Measurements from ENCODE around the gene CAST.
"Not testable (repeated sequence)": the region's sequence is repeated elsewhere in the genome, so short reads cannot be mapped to it uniquely, and the experiment has no call there.

Gene CAST

GRCh38 chr5:96743805-96744204 lies 81.6 kb downstream of the CAST start:
- no peak overlapping the region for H3K4me3 ChIP-seq
- H3K9me3 ChIP-seq = no peaks in the 10 kb centered on the region
- H3K36me3 ChIP-seq = peaks cover 94 to 100% (median 96%) of the 10 kb centered on the region in 3 donors
- no peak for DNase-seq
- H3K4me1 ChIP-seq = peaks cover 0 to 8% (median 3%) of the 10 kb centered on the region in 4 donors
- H3K27me3 ChIP-seq = no peaks in the 10 kb centered on the region
- intact Hi-C loops (cut with DNase I; ENCODE audit: low total_unique reads) = no loop called here
- H3K27ac ChIP-seq = peak overlapping the region; percentile 31 to 50
- TF ChIP-seq CTCF (IDR thresholded peaks at IDR 0.05) = no peak

GRCh38 chr5:96744218-96744617 lies 82.0 kb downstream of the CAST start:
- H3K27me3 ChIP-seq; intact Hi-C loops (cut with DNase I; ENCODE audit: low total_unique reads): not testable (repeated sequence)
- peak overlapping the region in 1 of 2 donors; percentile 31 for H3K27ac ChIP-seq

GRCh38 chr5:96745025-96745424 lies 82.8 kb downstream of the CAST start:
- H3K4me3 ChIP-seq = no peak overlapping the region
- DNase-seq = no peak
- intact Hi-C loops (cut with DNase I; ENCODE audit: low total_unique reads) = no loop called here
- no peak overlapping the region for H3K27ac ChIP-seq
- peaks cover 0 to 8% (median 3%) of the 10 kb centered on the region in 4 donors for H3K4me1 ChIP-seq
- H3K9me3 ChIP-seq = no peaks in the 10 kb centered on the region
- peaks cover 95 to 100% (median 98%) of the 10 kb centered on the region in 3 donors for H3K36me3 ChIP-seq
- H3K27me3 ChIP-seq = no peaks in the 10 kb centered on the region
- no peak for TF ChIP-seq CTCF (IDR thresholded peaks at IDR 0.05)

More at GRCh38 chr5:96744218-96744617, 82.0 kb downstream of the CAST start:
- DNase-seq, H3K9me3 ChIP-seq, H3K4me1 ChIP-seq, H3K4me3 ChIP-seq: not testable (repeated sequence)
- peaks cover 95 to 100% (median 95%) of the 10 kb centered on the region in 3 donors for H3K36me3 ChIP-seq

GRCh38 chr5:96745844-96746531 lies 83.8 kb downstream of the CAST start:
- no peak for DNase-seq
- peak overlapping the region in 1 of 2 donors; percentile 9 for H3K27ac ChIP-seq
- intact Hi-C loops (cut with DNase I; ENCODE audit: low total_unique reads) = no loop called here

GRCh38 chr5:96747720-96748119 lies 85.5 kb downstream of the CAST start:
- no peak for DNase-seq
- H3K27ac ChIP-seq = no peak overlapping the region
- no peaks in the 10 kb centered on the region for H3K27me3 ChIP-seq
- TF ChIP-seq CTCF (IDR thresholded peaks at IDR 0.05) = no peak
- intact Hi-C loops (cut with DNase I; ENCODE audit: low total_unique reads) = no loop called here
- H3K36me3 ChIP-seq = peaks cover 78 to 93% (median 89%) of the 10 kb centered on the region in 3 donors
- peaks cover 0 to 8% (median 3%) of the 10 kb centered on the region in 4 donors for H3K4me1 ChIP-seq
- H3K4me3 ChIP-seq = no peak overlapping the region
- no peaks in the 10 kb centered on the region for H3K9me3 ChIP-seq

More at GRCh38 chr5:96745844-96746531, 83.8 kb downstream of the CAST start:
- Histone ChIP-seq H3K36me3 (peaks cover 95 to 100% (median 95%) of the 10 kb centered on the region in 3 donors), H3K4me3 (no peak overlapping the region), H3K4me1 (peaks cover 0 to 8% (median 3%) of the 10 kb centered on the region in 4 donors), H3K27me3 (no peaks in the 10 kb centered on the region), H3K9me3 (no peaks in the 10 kb centered on the region)
- TF ChIP-seq CTCF (IDR thresholded peaks at IDR 0.05) = no peak

- intact Hi-C loops (cut with DNase I; ENCODE audit: low total_unique reads) = loop anchor here (10.0 kb wide), 2 partner anchors 405 to 415 kb away; no protein-coding TSS in a partner anchor
- H3K4me3 ChIP-seq = no peak overlapping the region
- no peaks in the 10 kb centered on the region for H3K4me1 ChIP-seq
- TF ChIP-seq CTCF (IDR thresholded peaks at IDR 0.05) = no peak
- no peak for DNase-seq
- H3K9me3 ChIP-seq = no peaks in the 10 kb centered on the region
- H3K36me3 ChIP-seq = peaks cover 78 to 93% (median 86%) of the 10 kb centered on the region in 3 donors
- H3K27me3 ChIP-seq = no peaks in the 10 kb centered on the region
- H3K27ac ChIP-seq = no peak overlapping the region
These were observed 88.1 kb downstream of the CAST start for GRCh38 chr5:96750110-96750822.

Data from tibial artery (tissue), 4 donors.